GM19397 (cell line): ENCODE data around the gene VSTM2L.

Source experiments
- ATAC-seq: cut with Tn5 transposase; IDR thresholded peaks from one replicate; pipeline ENCODE4 v1.9.1; 2021; ENCODE audit warnings: mild to moderate bottlenecking, moderate library complexity; ENCODE audit not compliant: unreplicated experiment

VSTM2L gene

DNA sequence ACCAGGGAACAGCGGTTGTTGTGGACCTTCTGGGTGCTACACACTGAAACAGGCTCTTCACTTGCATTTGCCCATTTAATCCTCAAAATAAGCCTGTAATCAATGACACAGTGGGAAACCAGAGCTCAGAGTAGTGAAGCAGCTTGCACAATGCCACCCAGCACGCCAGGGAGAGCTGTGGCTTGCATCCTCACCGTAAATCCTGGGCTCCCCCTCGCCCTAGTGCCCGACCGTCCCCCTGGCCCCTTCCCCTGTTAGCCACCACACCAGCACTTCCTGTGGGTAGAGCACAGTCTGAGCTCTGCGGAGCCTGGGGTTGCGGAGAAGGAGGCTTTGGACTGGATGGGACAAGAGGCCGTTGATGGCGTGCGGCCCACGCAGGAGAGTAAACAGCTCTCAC lies 14.5 kb downstream of the VSTM2L start:
- ATAC-seq = no peak

DNA sequence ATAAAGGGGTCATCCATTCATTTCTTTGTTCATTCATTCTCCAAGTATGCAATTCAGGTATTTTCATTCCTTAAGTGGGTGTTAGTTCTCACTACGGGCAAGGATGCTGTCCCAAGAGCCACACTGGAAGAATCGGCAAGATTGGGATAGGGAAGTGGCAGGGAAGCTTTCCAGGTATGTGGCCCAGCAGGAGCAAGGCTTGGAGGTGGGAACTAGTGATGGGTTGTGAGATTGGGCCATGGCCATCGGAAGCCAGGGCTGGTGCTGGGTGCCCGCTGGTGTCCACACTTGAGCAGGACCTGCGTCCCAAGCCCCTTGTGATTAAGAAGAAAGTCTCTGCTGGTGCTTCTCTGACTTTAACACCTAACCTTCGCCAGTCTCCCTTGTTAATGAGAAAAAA lies 15.1 kb downstream of the VSTM2L start:
- no peak for ATAC-seq

DNA sequence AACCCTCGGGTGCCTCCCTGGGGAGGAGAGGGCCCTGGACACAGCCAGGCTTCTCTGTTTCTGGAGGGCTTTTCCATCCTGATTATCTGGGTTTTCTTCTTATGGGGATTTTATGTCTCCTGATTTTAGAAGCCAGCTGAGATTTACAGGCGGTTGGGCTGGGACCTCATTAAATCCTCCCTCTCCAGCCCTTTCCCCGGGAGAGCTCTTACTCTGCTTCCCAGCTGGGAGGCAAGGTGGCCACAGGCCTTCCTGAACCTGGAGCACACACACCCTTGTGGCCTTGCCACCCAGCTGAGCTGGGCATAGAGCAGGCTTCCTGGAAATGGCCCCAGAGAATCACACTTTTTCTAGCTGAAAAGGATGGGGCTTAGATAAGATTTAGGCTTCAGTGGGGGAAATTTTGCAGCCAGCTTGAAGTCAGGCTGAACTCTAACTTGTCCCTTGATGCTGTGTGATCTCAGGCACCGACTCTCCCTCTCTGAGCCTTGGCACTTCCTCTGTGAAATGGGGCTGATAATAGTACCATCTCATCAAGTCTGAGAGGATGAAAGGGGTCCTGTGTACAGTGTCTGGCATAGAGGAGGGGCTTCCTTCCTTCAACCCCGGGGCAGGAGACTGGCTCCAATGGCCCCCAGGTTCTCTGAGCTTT lies 16.6 kb downstream of the VSTM2L start:
- no peak for ATAC-seq

DNA sequence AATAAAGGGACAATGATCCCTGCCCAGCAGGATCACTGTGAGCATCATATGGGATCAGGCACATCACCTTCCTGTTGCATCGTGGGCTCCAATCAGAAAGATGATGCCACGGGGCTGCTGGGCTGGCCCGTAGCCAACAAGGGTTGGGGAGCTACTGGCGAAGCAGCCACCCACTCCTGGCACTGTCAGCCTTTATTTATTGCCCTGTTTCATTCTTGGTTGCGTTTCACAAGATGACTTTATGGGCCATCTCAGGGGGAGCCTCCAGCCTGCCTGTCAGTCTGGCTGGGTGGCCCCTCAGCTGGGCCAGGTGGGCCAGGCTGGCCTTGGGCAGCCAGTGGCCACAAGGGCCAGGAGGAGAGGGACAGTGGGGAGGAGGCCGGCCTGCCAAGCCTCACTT lies 17.3 kb downstream of the VSTM2L start:
- no peak for ATAC-seq

DNA sequence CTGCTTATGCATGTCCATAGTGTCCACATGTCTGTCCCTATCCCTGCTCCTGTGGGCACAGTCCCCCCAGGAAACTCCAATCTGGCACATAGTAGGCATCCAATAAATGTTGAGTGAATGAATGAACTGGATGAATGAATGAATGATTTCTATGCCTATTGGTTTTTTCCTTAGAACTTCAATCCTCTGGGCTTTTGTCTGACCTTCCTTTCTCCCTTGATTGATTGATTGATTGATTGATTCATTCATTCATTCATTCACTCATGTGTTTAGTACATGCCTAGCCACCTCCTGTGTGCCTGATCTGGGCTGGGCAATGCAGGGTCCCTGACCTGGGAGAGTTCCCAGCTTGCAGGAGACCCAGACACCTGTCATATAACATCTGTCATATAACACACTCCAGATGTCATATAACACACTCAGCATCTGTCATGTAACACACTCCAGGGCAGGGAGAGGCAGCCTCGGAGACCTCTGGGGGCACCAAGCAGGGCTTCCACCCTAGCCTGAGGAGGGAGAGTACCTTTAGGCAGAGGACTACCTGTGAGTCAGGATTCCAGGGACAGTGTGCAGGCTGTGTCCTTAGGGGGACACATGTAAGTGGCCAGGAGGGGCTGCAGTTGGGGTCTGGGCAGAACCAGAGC lies 17.9 kb downstream of the VSTM2L start:
- no peak for ATAC-seq

DNA sequence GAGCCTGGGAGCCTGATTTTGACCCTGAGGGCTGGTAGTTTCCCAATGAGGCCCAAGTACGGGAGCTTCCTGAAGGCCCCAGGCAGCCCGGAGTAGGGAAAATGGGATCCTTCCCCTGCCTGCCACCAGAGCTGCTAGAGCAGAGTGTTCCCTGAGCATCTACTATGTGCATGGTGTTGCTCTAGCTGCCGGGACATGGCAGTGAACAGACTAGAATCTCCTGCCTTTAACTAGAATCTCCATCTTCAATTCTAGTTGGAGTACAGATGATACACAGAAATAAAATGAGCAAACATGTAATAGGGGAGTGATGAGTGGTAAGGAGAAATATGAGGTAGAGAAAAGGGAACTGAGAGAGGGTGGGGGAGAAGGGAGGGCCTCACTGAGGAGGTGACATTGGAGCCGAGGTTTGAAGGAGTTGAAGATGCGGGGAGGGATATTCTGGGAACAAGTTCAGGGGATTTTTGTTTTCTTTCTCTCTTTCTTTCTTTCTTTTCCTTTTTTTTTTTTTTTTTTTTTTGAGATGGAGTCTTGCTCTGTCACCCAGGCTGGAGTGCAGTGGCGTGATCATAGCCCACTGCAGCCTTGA lies 18.5 kb downstream of the VSTM2L start:
- no peak for ATAC-seq

DNA sequence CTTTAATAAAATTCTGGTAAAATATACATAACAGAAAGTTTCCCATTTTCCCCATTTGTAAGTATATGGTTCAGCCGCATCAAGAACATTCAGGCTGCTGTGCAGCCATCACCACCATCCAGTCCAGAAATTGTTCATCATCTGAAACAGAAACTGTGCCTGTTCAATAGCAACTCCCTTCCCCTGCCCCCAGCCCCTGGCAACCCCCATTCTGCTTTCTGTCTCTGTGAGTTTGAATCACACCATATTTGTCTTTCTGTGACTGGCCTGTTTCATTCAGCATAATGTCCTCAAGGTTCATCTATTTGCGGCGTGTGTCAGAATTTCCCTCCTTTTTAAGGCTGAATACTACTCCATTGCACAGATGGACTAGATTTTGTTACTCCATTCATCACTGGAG lies 19.1 kb downstream of the VSTM2L start:
- no peak for ATAC-seq

DNA sequence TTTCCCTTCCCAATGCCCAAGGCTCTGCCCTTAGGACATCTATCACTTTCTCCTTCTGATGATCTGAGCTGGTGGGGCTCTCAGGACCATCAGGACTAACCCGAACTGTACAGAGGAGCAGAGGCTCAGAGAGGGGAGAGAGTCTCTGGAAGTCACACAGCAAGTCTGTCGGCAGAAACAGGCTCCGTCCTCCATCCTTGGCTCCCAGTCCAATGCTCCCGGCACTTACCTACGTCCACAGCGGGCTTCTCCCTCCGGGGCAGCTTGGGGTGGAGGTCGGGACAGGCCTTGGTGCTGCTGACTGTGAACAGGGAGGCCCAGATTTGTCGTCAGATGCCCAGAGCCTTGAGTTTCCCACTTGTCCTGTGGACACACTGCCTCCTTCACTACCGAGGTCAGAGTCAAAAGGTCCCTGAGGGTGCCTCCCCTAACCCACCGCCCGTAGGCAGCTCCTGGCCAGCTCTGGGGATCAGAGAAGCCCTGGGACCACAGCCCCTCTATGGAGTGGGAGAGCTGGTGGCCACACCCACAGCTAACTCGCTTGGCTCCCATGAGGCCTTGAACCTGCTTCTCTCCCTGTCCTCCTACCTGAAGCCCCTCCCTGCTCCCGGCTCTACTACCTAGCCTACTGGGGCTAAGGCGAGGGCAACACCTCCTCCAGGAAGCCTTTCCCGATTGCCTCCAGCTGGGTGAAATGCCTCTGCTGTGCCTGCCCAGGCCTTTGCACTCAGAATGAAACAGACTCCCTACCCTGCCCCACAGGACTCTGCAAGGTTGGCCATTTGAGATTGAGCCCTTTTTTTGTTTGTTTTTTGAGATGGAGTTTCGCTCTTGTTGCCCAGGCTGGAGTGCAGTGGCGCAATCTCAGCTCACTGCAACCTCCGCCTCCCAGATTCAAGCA lies 22.6 kb downstream of the VSTM2L start:
- ATAC-seq = no peak

DNA sequence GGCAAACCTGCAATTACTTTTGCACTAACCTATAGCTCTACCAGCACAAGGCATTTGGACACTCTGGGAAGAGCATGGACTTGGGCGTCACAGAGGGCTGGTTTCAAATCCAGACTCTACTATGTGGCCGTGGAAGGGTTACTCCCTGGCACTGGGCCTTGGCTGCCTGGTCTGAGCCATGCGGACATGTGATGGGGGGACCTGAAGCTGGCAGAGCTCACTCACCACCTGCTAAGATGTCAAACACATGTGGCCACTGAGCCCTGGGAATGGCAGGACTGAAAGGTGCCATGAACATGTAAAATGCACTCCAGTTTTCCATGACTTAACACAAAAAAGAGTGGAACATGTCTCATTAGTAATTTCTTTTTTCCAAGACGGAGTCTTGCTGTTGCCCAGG lies 23.7 kb downstream of the VSTM2L start:
- ATAC-seq = no peak

DNA sequence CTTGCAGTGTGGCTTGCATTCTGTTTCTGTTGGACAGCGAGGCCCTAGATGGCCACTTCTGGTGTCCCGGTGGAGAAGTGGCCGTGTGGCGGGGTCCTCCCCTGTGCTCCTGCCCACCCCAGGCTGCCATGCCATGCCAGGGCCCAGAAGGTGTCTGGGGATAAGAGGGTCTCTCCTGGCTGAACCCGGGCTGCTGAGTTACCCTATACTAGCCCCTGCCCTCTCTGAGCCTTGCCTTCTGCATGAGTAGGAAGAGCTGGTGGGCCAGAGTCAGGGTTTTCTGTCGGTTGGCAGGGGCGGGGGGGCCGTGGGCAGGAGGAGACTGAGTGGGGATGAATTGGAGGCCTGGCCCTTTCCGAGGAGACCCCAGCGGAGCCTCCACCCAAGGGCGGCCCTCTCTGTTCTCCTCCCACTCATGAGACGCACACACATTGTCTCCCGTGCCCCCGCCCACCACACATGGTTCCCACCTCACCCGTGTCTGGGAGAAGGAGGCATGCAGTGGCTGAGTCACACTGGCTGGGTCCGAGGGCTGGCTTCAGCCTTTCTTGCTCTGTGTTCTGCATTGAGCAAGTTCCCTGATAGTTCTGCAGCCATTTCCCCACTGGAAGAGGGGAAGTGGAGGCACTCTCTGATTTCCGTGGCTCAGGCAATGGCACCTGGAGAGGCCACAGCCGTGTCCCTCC lies 24.6 kb downstream of the VSTM2L start:
- ATAC-seq = no peak

DNA sequence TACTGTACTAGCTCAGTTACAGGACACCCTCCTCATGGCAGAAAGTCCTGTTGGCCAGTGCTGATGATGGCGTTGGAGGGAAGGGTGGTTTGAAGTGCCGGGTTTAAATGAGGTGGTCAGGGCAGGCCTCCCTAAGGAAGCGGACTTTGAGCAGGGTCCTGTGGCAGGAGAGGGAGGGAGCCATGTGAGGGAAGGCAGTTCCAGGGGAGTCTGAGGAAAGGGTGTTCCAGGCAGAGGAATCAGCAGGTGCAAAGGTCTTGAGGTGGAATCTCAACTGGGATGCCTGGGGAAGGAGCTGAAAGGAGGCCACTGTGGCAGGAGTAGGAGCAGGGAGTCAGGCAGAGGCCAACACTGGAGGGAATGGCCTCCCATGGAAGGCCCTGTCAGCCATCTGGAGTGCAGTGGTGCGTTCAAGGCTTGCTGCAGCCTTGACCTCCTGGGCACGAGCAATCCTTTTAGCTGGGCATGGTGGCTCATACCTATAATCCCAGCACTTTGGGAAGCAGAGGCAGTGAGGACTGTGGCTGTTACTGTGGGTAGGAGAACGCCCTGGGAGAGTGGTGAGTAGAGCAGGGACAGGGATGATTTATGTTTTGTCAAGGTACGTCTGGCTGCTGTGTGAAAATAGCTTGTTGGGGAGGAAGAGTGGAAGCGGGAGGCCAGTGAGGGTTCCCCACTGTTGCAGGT lies 26.2 kb downstream of the VSTM2L start:
- no peak for ATAC-seq

DNA sequence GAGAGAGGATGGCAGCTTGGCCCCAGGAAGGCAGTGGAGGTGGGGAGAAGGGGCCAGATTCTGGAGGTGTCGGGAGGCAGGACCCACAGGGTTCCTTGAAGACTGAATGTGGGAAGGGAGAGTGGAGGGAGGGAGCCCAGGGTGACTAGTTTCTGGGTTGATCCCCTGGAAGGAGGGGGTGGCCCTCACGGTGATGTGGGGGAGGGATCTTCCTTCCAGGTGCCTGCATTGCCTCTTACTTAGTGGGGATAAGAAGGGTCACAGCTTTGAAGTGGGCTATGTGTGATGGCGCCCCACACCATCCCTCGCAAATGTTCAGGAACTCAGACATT lies 26.7 kb downstream of the VSTM2L start:
- no peak for ATAC-seq

DNA sequence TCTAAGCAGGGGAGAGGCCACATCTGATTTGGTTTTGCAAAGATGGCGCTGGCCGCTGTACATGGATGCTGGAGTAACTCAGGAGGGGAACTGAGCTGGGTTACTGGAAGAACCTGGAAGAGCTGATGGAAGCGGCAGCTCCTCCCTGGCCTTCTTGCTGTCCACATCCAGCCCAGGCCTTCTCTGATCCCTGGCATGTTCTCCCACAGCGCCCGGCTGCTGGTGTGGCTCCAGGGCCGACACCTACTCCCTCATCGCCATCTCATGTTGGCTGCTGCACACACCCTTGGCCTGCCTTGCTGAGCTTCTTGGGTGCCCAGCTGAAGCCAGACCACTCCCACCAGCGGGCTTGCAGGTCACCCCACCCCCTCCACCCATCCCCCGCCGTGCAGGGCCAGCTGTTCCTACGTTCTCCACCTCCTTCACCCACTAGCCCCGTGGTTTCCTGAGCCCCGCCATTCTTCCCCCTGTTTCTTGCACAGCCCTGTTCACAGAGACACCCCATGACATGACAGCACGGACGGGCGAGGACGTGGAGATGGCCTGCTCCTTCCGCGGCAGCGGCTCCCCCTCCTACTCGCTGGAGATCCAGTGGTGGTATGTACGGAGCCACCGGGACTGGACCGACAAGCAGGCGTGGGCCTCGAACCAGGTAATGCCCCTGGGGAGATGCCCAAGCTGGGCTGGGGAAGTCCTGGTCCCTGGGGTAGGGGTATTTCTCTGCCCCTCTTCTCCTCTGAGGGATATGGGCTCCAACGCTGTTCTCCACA lies 28.4 kb downstream of the VSTM2L start:
- no peak for ATAC-seq

DNA sequence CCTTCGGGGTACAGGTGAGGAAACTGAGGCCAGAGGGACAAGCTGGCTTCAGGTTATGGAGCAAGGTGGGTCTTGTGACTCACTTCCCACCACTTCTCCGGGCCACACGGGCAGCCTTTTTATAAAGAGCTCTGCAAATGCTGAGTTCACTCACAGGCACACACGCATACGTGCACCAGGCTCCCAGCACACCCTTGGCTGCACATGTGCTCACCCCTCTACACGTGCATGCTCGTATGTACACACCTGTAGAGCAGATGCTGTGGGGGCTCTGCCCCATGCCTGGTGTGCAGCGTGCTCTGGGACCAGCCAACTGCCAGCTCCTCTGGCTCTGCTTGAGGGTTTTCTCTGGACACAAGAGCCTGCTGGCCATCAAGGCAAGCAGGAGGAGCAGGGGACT lies 29.1 kb downstream of the VSTM2L start:
- ATAC-seq = no peak

DNA sequence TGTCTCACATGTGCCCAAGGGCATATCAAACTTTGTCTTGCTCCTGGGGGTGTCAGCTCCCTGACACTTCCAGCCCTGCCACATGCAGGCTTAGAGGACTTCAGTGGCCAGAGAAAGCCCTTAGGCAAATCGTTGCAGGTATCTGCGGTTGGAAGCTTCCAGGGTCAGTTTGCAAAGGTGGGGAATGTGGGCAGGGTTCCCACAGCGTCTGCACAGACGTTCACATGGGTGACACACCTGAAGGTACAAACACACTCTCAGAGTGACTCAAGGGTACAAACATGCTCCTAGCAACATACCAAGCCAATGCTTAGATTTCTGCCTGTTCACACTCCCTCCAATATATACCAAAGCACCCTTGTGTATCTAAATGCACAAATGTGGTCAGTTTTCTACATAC lies 30.0 kb downstream of the VSTM2L start:
- no peak for ATAC-seq

DNA sequence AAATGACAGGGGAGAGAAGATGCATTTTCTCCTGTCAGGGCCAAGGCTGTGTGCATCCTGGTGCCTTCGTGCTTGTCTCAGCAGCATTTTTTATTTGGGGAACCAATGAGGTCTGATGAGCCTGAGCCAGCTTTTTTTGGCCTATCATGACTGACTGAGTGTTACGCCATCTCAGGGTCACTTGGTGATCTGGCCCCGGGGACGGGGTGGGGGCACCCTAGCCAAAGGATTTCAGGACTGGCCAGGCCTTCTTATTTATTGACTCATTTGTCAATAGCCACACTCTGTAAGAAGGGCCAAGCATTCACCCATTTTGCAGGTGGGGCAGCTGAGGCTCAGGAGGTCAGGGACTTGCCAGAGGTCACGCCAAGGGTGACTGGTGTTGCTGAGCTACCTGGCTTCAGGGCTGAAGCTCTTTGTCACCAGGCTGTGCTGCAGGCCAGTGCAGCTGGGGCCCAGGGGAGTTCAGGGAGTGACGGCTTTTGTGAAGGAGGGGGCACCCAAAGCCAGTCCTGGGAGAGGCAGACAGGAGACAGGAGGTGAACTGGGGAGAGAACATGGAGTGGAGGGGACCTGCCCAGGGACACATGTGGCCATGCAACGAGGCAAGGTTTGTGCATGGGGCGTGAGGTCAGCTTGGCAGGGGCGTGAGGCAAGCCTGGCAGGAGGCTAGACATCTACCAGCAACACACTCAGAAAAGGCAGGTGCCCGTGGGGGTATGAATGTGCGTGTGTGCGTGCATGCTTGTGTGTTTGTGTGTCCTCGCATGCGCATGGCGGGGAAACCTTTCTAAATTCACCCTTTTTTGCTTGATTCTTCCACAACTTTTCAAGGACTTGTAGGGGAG lies 31.1 kb downstream of the VSTM2L start:
- ATAC-seq = no peak

DNA sequence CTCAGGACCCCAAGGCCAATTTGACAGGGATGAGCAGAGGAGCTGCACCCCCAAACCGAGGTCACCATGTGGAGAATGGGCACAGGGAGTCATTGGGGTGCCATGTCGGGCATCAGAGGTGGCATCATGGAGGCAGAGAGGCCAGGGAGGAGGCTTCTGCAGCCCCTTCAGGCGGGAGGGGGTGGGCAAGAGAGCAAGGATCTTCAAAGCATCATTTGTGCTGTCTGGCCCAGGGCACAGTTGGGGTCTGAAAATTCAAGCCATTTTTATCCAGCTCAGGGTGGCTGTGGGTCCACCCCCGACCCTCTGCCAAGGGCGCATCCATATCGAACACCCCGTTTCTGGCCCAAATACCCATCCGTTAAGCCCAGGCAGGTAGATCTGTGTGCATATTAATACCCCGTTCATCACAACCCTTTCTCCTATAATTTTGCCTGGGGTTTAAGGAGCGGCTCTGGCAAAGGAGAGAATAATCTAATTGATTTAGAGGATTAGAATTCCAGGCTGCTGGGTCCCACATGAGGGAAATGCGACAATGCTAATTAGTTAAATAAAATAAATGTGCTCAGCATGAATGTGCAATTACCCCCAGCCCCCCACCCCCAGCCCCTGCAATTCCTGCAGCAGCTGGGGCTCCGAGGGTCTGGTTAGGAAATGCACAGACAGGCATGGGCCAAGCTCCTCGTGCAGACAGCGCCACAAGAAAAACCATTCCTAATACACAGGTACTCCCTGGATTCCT lies 31.9 kb downstream of the VSTM2L start:
- ATAC-seq = no peak

DNA sequence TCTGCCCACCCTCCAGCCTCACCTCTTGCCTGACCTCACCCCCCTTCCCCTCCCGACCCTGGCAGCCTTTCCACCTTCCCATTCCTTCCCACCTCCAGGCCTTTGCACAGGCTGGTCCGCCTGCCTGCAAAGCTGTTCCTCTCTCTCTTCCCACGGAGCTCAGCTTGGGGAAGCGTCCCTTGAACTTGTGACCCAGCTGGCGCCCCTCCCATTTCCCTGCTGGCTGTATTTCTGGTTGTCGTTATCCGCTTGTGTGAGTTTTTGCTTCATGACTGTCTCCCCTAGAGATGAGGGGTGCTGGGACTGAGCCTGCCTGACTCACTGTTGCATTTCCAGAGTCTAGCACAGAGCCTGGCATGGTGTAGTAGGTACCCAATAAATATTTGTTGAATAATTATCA lies 32.5 kb downstream of the VSTM2L start:
- no peak for ATAC-seq
